HG03196 (cell line): ENCODE results near the gene TEX22.

Source experiments
- ATAC-seq: cut with Tn5 transposase; IDR thresholded peaks from one replicate; pipeline ENCODE4 v1.9.1; 2021; ENCODE audit not compliant: unreplicated experiment

Gene TEX22

DNA sequence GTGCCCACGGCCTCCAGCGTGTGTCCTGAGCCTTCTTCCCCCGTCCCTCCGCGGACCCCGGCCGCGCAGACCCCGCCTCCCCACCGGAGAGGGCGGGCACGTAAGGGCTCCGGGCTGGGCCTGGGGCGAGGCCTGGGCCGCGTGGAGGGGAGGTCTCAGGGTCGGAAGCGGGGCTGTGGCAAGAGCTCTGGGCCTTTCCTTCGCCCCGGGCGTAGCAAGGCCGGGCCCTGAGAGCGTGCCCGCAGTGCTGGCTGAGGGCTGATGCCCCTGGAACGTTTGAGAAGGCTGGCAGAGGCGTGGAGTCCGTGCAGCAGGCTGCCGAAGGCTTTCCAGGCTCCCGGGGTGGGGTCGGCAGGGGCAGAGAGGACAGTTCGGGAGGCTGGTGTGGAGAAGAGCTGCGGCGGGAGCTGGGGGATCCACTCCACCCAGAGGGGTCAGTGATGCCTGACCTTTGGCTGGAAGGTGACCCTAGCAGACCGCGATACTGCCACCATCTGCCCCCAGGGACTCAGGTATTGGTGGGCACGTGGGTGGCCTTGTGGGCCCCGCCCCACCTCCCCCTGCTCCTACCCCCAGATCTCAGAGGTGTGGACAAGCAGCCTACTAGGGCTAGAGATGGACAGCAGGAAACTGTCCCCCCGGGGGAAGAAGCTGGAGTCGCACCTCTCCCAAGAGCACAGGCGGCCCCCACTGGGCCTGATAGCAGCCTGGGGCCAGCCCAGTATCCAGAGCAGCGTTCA, 558 bp downstream of the TEX22 start:
- ATAC-seq: peak; percentile 31

DNA sequence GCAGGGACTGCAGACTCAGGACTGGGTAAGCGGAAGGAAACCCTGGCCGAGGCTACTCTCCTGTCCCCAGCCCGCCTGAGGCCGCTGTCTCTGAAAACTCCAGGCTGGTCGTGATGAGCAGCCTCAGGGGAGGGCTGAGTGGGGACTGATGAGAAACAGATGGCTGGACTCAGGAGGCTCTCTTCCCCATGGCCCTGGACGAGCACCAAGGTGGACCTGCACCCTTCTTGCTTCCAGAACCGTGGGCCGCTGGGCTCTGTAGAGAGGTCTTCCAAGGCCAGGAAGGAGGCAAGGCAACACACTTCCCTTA, 1.1 kb downstream of the TEX22 start:
- ATAC-seq: no peak

DNA sequence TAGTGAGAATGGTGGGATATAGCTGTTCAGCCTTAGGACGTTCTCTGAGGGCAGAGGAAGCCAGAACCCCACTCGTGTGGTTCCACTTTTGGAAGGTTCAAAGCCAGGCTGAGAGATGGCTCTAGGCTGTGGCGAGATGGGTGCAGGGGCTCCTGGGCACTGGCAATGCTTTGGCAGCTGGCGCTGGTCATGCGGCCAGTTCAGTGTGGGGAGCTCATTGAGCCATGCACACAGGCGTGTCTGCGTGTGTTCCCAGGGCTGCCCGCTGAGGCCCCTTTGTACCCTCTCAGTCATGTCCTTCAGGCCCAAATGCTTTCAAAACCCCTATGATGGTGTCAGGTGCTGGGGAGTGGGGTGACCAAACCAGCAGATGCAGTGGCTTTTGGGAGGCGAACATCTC, 1.7 kb downstream of the TEX22 start:
- ATAC-seq: no peak

- ATAC-seq: no peak
These were observed 3.4 kb downstream of the TEX22 start for GRCh38 chr14:105401699-105402098.

- ATAC-seq: no peak
These were observed 10.3 kb downstream of the TEX22 start for GRCh38 chr14:105408592-105408991.

- no peak for ATAC-seq
These were observed 11.0 kb downstream of the TEX22 start for GRCh38 chr14:105409364-105409763.

GRCh38 chr14:105410642-105411016, 12.3 kb downstream of the TEX22 start:
- ATAC-seq: no peak

DNA sequence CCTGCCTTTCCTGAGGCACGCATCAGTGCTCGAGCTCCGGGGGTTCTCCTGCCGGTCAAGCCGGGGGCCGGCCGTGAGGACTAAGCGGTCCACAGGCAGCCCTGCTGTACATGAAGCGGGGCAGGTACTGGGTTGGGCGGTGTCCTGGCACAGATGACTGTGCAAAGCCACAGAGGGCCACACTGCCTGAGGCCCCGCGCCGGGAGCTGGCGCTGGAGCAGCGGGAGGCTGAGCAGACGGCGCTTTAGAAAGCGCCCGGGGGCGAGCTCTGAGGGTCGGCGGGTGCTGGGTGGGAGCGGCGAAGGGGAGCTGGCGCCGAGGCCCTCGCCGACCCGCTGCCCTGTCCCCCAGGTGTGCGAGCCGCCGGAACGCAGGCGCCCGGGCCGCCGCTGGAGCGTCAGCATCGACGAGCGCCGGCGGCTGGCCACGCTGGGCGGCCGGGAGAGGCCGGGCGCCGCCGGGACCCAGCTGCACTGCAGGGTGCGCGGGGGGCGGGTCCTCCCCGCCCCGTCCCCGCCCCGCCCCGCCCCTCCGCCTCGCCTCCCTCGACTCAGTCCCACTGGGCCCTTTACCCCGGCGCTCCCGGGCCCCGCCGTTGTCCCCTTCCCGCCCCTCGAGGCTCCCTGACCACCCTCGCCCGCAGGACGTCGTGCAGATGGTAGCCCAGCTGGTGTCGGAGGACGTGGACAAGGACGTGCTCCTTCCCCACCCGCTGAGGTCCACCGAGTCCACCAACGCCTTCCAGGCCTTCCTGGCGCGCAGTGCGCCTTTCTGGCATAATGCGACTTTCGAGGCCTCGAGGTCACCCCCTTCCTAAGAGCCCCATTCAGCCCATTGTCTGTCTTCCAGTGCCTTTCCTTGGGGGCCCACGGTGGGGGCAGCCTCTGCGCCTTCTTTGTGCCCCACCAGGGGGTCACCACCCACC, 12.9 kb downstream of the TEX22 start:
- no peak for ATAC-seq

- no peak for ATAC-seq
These were observed 13.8 kb downstream of the TEX22 start for GRCh38 chr14:105411985-105412770.

GRCh38 chr14:105412771-105413543, 14.6 kb downstream of the TEX22 start:
- no peak for ATAC-seq

DNA sequence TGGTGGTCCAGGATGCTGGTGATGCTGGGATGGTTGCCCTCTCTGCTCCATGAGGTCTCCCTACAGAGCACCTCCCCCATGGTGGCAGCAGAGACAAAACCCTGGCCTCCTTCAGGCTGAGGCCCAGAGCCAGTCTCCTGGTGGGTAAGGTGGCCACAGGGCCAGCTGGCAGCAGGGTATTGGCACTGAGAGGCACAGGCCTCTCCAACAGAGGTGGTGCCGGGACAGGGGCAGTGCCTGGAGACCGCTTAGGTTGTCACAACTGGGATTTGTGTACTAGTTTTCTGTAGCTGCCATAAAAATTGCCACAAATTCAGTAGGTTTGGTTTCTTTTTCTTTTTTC, 15.2 kb downstream of the TEX22 start:
- no peak for ATAC-seq

DNA sequence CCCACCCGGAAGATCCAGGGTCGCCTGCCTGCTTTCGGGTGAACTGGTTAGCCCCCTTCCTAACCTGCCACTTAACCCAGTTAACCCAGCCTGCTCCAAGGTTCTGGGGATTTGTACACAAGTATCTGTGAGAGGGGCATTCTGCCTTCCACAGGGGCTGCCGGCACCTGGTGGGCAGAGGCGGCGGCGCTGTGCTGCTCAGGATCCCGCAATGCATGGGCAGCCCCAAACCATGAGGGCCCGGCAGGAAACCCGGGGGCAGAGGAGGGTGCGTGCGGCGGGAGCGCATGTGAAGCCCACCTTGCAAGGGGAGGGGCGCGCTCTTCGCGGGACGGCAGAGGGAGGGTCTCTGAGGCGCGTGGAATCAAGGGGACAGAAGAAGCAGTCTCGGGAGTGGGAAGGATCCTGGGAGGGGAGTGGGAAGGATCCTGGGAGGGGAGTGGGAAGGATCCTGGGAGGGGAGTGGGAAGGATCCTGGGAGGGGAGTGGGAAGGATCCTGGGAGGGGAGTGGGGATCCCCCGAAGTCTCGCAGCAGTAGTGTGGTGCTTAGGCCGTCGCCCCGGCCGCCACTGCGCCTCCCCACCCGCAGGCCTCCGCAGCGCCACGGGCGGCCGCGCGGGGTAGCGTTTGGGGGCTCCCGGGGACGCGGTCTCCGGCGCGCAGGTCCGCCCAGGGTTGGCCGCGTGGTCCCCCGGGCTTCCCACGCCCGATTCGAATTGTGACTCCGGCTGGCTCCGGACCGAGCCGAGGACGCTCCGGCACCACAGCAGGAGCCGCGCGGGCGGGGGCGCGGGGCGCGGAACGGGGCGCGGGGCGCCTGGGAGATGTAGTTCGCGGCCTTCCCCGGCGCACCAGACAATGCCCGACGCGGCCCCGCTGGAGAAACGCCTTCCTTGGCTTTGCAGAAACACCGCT, 16.4 kb downstream of the TEX22 start:
- peak; percentile 56 for ATAC-seq

- ATAC-seq: no peak
These were observed 17.4 kb downstream of the TEX22 start for GRCh38 chr14:105415481-105416428.

- no peak for ATAC-seq
These were observed 18.3 kb downstream of the TEX22 start for GRCh38 chr14:105416671-105417070.

DNA sequence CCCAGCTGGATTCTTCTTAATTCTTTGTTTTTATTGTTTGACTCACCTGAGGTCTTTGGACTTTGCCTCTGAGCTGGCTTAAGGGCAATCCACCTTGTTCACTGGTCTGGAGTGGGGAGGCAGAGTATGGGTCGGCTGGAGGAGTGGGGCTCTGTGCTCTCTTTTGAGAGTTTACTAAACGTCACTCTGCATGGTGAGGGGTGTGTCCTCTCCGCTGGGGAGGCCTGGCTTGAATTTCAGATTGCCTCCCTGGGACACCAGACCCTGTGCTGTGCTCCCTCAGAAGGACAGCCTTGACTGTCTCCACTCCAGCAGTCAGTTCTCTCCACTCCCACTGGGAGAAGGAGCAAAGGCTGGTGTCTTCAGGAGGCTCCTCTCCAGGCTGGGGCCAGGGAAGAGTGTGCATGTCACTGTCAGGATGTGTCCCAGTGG, 19.4 kb downstream of the TEX22 start:
- ATAC-seq: no peak

DNA sequence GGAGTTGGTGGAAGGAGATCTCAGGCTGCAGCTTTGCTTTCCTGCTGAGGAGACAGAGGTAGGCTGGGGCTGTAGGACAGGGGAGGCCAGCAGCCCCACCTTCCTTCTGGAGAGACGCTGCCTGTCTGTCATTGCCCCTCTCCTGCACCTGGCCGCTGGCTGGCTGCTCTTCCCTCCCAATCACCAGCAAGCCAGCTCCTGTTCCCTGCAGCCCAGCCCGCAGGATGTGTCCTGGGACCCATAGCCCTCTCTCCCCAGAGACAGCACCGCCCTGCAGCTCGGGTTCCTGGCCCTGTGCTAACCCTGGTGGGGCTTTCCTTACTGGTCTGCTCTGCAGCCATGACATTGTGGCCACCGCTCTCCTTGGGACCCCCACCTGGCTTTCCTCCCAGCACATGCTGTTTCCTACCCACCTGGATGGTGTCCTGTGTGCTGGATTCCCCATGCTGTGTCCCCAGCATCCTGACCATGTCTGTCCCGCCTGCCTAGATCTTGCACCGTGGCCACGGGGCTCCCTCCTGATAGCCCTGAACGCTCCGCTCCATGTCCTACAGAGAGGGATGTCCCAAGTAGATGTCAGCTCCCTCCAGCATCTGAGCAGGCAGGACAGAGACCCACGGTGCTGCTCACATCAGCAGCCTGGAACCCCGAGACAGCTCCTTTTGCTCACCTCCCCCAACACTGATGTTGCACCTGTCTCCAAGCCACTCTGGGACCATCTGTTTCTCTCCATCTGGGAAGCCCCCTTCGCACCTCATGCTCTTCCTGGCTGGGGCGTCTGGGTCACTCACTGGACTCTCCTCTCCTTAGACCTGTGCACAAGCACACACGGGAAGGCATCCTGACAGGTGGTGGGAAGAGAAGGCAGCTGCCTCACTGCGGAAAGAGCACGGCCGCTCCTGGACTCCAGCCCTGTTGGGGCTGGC, 20.2 kb downstream of the TEX22 start:
- ATAC-seq: no peak

DNA sequence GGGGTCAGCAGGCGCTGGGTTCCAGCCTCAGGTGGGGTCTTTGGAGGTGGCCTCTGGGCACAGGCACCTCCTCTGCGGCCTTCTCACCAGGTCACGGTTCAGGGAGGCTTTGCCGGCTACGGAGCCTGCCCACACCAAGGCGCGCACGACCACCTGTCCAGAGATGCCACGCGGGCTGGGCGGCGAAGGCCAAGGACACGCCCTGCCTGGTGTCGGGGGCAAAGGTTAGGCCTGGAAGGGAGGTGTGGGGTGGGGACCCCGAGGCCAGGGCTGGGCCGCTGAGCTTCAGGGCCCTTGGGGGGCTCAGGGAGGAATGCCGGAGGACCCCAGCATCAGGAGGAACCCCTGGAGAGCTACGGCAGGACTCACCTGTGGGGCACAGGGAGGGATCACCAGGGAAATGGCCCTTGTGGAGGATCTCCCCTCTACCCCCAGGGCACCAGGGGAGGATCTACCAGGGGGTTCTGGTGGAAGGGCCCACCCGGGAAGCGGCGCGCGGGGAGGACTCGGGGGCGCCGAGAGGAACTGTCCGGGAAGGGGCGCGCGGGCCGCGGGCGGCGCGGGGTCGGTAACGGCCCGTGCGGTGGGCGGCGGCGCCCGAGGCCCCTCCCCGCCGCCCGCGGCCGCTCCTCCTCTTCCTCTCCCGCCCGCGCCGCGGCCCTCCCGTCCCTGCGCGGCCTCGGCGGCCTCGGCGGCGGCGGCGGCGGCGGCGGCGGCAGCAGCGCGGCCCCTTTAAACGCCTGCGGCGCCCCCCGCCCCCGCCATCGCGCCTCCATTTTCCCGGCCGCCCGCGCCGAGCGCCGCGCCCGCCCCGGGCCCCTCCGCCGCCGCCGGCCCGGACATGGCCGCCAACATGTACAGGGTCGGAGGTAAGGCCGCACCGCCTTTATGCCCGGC, 21.1 kb downstream of the TEX22 start, which contains the start of gene MTA1:
Gene MTA1, plus strand, starts transcription at position 633 of the 897 bp plus-strand sequence. Its CDS starts 209 bp downstream, at position 842.
- ATAC-seq: no peak
